ENCODE measurements around the gene SLC25A47. TPM values are rescaled to one million over a fixed set of nuclear protein-coding genes. Genes with fewer than 3 reads are reported as not detected.

The SLC25A47 gene
- total and polyA plus RNA-seq, 9 of the 15 experiments (the other 6 are each of a cell fraction or from before 2014, with no cell fraction given), result 0.09 to 0.23 (median 0.22) TPM; not detected in 6

DNA sequence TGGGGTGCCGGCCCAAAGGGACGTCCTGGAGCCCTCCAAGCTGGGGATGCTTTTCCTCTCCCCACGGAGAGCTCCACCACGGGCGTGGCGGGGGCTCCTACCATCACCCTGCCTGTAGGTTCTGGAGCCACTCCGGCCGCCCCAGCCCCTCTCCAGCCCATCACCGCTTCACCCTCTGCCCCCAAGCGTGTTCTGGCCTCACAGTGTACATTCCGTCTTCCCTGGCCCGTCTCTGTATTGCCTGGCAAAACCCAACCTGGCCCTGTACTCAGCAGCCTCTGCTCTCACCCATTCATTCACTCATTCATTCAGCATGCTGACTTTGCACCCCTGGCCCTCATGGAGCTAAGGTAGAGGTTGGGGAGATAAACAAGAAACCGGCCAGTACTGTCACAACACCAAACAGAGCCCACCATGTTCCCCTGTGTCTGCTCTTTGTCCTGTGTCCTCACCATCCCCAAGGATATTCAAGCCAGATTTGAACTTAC is 37.2 kb upstream of the SLC25A47 start:
- no peak for FAIRE-seq
- Histone ChIP-seq H3K9ac (ENCODE audit: insufficient read depth in 1 of 2, low read depth in 2 of 2, low read length in 2 of 2) (peak overlapping the region; percentile 94 to 97), H2AFZ (ENCODE audit: low read depth, low read length) (no peak overlapping the region), H3K4me3 (peak overlapping the region; percentile 64), H4K20me1 (replicated peaks; ENCODE audit: control insufficient read depth, insufficient read depth, low read length) (0 out of 2 replicates have a peak, but pooled peaks cover 3% of the 10 kb centered on the region), H3K9me3 (replicated peaks; ENCODE audit: control insufficient read depth, insufficient read depth, low read depth, low read length) (no peaks in the 10 kb centered on the region), H3K9me1 (ENCODE audit: control insufficient read depth, insufficient read depth, low read length) (no peaks in the 10 kb centered on the region), H3K4me2 (ENCODE audit: insufficient read depth, low read length) (peak overlapping the region; percentile 75; the same call in 1 of the 2 replicates), H3K27ac (ENCODE audit: extremely low read depth, low read depth, low read length) (peak overlapping the region; percentile 96; the same call in 1 of the 3 replicates), H3K27me3 (ENCODE audit: control insufficient read depth in 2 of 2, insufficient read depth in 2 of 2, low read length in 2 of 2) (no peaks in the 10 kb centered on the region), H3K79me2 (ENCODE audit: control insufficient read depth, insufficient read depth, low read length) (peaks cover 2% of the 10 kb centered on the region; the same call in 1 of the 3 replicates), H3K36me3 (ENCODE audit: control insufficient read depth, insufficient read depth, low read length) (peaks cover 12% of the 10 kb centered on the region; the same call in 1 of the 3 replicates), H3K4me1 (replicated peaks in 1 of 2; ENCODE audit: control insufficient read depth in 2 of 2, insufficient read depth in 2 of 2, low read length in 2 of 2) (peaks cover 0 to 31% of the 10 kb centered on the region in 2 experiments; a peak in 3 of 5 replicates)
- intact Hi-C loops (cut with micrococcal nuclease), result loop anchor here (1.0 kb wide), 1 partner anchor 89 kb away; a partner anchor contains a TSS
- BruUV-seq (replicated peaks), result no TSS peak
- ATAC-seq, result no peak
- no peak for DNase-seq (ENCODE audit: extremely low read depth in 1 of 4, low spot score in 3 of 4)
- ChIA-PET POLR2A (interaction anchor here (0.6 to 3.3 kb wide), 6 partner anchors 9 to 89 kb away, joined by 3 to 11 read pairs (median 3); a partner anchor contains a TSS), CTCF (ENCODE audit: low intra/inter-chr PET ratio) (no interaction called here)
- TF ChIP-seq ZNF24 (IDR thresholded peaks at IDR 0.05) (peak; percentile 45; the same call in 1 of the 2 replicates), PHF20 (IDR thresholded peaks at IDR 0.05; ENCODE audit: partially characterized antibody) (no peak)
- in situ Hi-C loops (cut with MboI), result no loop called here
- WGBS (ENCODE audit: insufficient coverage, low coverage, missing lambda C conversion rate), result 75% methylated on average over 2 of the region's 13 CpGs

DNA sequence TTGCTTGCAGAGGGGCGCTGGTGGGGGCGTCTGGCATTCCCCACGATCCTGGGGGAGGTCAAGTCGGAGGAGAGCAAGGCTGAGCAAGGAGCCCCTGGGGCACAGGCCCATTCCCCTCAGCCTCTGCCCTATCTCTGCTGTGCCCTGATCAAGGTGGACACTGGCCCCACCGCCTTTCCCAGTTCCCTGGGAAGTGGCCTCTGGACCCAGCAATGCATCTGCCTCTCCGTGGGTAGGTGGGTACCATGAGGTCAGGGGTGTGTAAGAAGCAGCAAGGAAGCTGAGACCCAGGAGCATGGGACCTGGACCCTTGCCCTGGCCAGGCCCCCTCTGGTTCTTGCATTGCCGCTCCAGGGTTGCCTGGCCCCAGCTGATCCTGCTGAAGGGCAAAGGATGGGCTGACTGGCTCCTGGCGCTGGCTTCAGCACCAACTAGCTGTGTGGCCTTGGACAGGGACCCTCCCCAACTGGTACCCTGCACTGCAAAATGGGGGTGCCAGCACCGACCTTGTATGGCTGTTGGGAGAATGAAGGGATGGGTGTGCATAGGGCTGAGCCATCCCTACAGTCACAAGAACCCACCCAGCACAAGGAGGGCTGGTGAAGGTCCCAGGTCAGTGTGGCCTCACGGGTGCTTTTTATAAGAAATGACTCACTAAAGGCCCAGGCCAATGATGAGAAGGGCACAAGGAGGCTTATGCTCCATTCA is 36.5 kb upstream of the SLC25A47 start:
- H3K9me1 ChIP-seq (ENCODE audit: control insufficient read depth, insufficient read depth, low read length), result no peaks in the 10 kb centered on the region
- peaks cover 0 to 31% of the 10 kb centered on the region in 2 experiments; a peak in 3 of 5 replicates for H3K4me1 ChIP-seq (replicated peaks in 1 of 2; ENCODE audit: control insufficient read depth in 2 of 2, insufficient read depth in 2 of 2, low read length in 2 of 2)
- DNase-seq (ENCODE audit: extremely low read depth in 1 of 4, low spot score in 3 of 4) (no peak), ATAC-seq (no peak), FAIRE-seq (no peak)
- H3K9me3 ChIP-seq (replicated peaks; ENCODE audit: control insufficient read depth, insufficient read depth, low read depth, low read length), result no peaks in the 10 kb centered on the region
- BruUV-seq (replicated peaks), result no TSS peak
- POLR2A ChIA-PET, result interaction anchor here (0.6 to 3.3 kb wide), 4 partner anchors 8 to 32 kb away, joined by 3 to 11 read pairs (median 4); no protein-coding TSS in a partner anchor
- intact Hi-C loops (cut with micrococcal nuclease) (no loop called here), in situ Hi-C loops (cut with MboI) (no loop called here)
- H2AFZ ChIP-seq (ENCODE audit: low read depth, low read length), result no peak overlapping the region
- H3K4me2 ChIP-seq (ENCODE audit: insufficient read depth, low read length), result no peak overlapping the region
- no peaks in the 10 kb centered on the region for H3K79me2 ChIP-seq (ENCODE audit: control insufficient read depth, insufficient read depth, low read length)
- WGBS (ENCODE audit: insufficient coverage, low coverage, missing lambda C conversion rate), result 80% methylated on average over 6 of the region's 10 CpGs
- TF ChIP-seq ZZZ3 (IDR thresholded peaks at IDR 0.05) (no peak), SREBF2 (CRISPR knock-in tag; IDR thresholded peaks at IDR 0.05) (no peak), TBP (optimal IDR thresholded peaks at IDR 0.05; ENCODE audit: low read depth, low read length) (no peak), PHB (CRISPR knock-in tag; IDR thresholded peaks at IDR 0.05) (no peak), ATF7 (IDR thresholded peaks at IDR 0.05) (no peak), ZEB2 (IDR thresholded peaks at IDR 0.05) (no peak), POLR2B (IDR thresholded peaks at IDR 0.05; ENCODE audit: low read depth, partially characterized antibody) (no peak), ZNF282 (CRISPR knock-in tag; IDR thresholded peaks at IDR 0.05) (no peak), ZNF239 (CRISPR knock-in tag; IDR thresholded peaks at IDR 0.05) (no peak), MXI1 (IDR thresholded peaks at IDR 0.05; ENCODE audit: low read depth, low read length) (no peak), ESRRA (IDR thresholded peaks at IDR 0.05; ENCODE audit: borderline replicate concordance, low read depth) (no peak), C11orf30 (IDR thresholded peaks at IDR 0.05; ENCODE audit: low read depth) (no peak)
- CTCF ChIA-PET (ENCODE audit: low intra/inter-chr PET ratio), result interaction anchor here (0.5 kb wide), 1 partner anchor 79 kb away, joined by 6 read pairs; no protein-coding TSS in a partner anchor
- no peak overlapping the region for H3K4me3 ChIP-seq
- no peaks in the 10 kb centered on the region for H4K20me1 ChIP-seq (replicated peaks; ENCODE audit: control insufficient read depth, insufficient read depth, low read length)
- peaks cover 7% of the 10 kb centered on the region; the same call in 1 of the 3 replicates for H3K36me3 ChIP-seq (ENCODE audit: control insufficient read depth, insufficient read depth, low read length)
- H3K27me3 ChIP-seq (ENCODE audit: control insufficient read depth in 2 of 2, insufficient read depth in 2 of 2, low read length in 2 of 2), result no peaks in the 10 kb centered on the region
- peak overlapping the region in 1 of 2 experiments; percentile 68; a peak in 1 of 4 replicates for H3K9ac ChIP-seq (ENCODE audit: insufficient read depth in 1 of 2, low read depth in 2 of 2, low read length in 2 of 2)
- no peak overlapping the region for H3K27ac ChIP-seq (ENCODE audit: extremely low read depth, low read depth, low read length)

Data from K562 (cell line).